H1 (cell line): ENCODE data around the gene VPS52. TPM values are rescaled to one million over a fixed set of nuclear protein-coding genes. Genes with fewer than 3 reads are reported as not detected.

Experiments
- CTCF ChIA-PET: fragments of 300-600 bp; sonication (Branson Sonifier 250); formaldehyde crosslinking; loops from one replicate; lab custom pipeline; 2021; ENCODE audit not compliant: partially characterized antibody; lab: Charles Lee
- POLR2A ChIA-PET: fragments of 300-600 bp; sonication (Branson Sonifier 250); formaldehyde crosslinking; loops from one replicate; lab custom pipeline; 2021; ENCODE audit warnings: inconsistent platforms; ENCODE audit not compliant: partially characterized antibody; lab: Charles Lee
- DNase-seq, 2 experiments: peaks; one replicate each; pipeline versions ENCODE4 v3.0.0 to v3.0.0-alpha.2; 2010 to 2022; ENCODE audit warnings: low spot score in 2 of 2, low read depth in 1 of 2, mixed read lengths in 1 of 2
- FAIRE-seq: peaks from 2 replicates; lab custom pipeline; 2011; peaks lifted over from hg19 to GRCh38; lab: Jason Lieb, UNC
- H2AFZ ChIP-seq: 2 replicates; pipeline ENCODE4 v1.8.1; 2012; ENCODE audit warnings: low read length, inconsistent platforms
- H2AK5ac ChIP-seq: 2 replicates; pipeline ENCODE4 v1.6.1; 2013; ENCODE audit warnings: low read depth, low read length
- H2BK120ac ChIP-seq: replicated peaks from 2 replicates; pipeline ENCODE3; 2013; ENCODE audit warnings: low read depth, low read length, inconsistent platforms
- H2BK12ac ChIP-seq: 2 replicates; pipeline ENCODE4 v1.6.1; 2013; ENCODE audit warnings: low read depth, low read length
- H2BK15ac ChIP-seq: 2 replicates; pipeline ENCODE4 v1.6.1; 2013; ENCODE audit warnings: low read length
- H2BK20ac ChIP-seq: 2 replicates; pipeline ENCODE4 v1.6.1; 2013; ENCODE audit warnings: low read length
- H2BK5ac ChIP-seq: 2 replicates; pipeline ENCODE4 v1.6.1; 2013; ENCODE audit warnings: low read depth, low read length
- H3K14ac ChIP-seq: 2 replicates; pipeline ENCODE4 v1.6.1; 2013; ENCODE audit warnings: inconsistent platforms; ENCODE audit not compliant: insufficient read length
- H3K18ac ChIP-seq: 2 replicates; pipeline ENCODE4 v1.6.1; 2013; ENCODE audit warnings: low read length; ENCODE audit errors: extremely low read depth
- H3K23ac ChIP-seq: 2 replicates; pipeline ENCODE4 v1.6.1; 2013; ENCODE audit warnings: inconsistent platforms; ENCODE audit not compliant: insufficient read length
- H3K23me2 ChIP-seq: 2 replicates; pipeline ENCODE4 v1.6.1; 2013; ENCODE audit warnings: low read depth, low read length
- H3K27ac ChIP-seq: 2 replicates; pipeline ENCODE4 v1.6.1; 2011; ENCODE audit warnings: low read depth, low read length, inconsistent platforms
- H3K27me3 ChIP-seq, 4 experiments: replicated peaks in 1 of 4; 1 replicate in 1 of 4; 2 replicates in 3 of 4; pipeline versions ENCODE4 v1.6.1 to v1.8.1; 2011 to 2013; ENCODE audit warnings: low read length in 3 of 4, mild to moderate bottlenecking in 3 of 4, inconsistent platforms in 2 of 4, mixed read lengths in 2 of 4, moderate library complexity in 1 of 4; ENCODE audit not compliant: control insufficient read depth in 3 of 4, insufficient read depth in 3 of 4; ENCODE audit errors: extremely low read depth in 1 of 4
- H3K36me3 ChIP-seq, 4 experiments: 2 replicates each; pipeline versions ENCODE4 v1.6.1 to v1.8.1; 2011 to 2013; ENCODE audit warnings: mild to moderate bottlenecking in 4 of 4, low read length in 3 of 4, moderate library complexity in 2 of 4, control low read depth in 1 of 4, inconsistent platforms in 1 of 4; ENCODE audit not compliant: insufficient read depth in 4 of 4, control insufficient read depth in 2 of 4
- H3K4ac ChIP-seq: replicated peaks from 2 replicates; pipeline ENCODE3; 2013; ENCODE audit warnings: low read length, low read depth, mixed read lengths, inconsistent platforms; ENCODE audit not compliant: insufficient read length
- H3K4me1 ChIP-seq, 4 experiments: replicated peaks in 1 of 4; 1 replicate in 1 of 4; 2 replicates in 3 of 4; pipeline versions ENCODE4 v1.6.1 to v1.8.1; 2011 to 2013; ENCODE audit warnings: low read length in 3 of 4, inconsistent platforms in 2 of 4, mixed read lengths in 1 of 4; ENCODE audit not compliant: insufficient read depth in 4 of 4, control insufficient read depth in 3 of 4
- H3K4me2 ChIP-seq, 2 experiments: 2 replicates each; pipeline versions ENCODE4 v1.6.1 to v1.8.1; 2011 to 2013; ENCODE audit warnings: low read depth in 2 of 2, low read length in 2 of 2, control low read depth in 1 of 2, inconsistent platforms in 1 of 2, mild to moderate bottlenecking in 1 of 2; ENCODE audit not compliant: insufficient read depth in 1 of 2
- H3K4me3 ChIP-seq, 4 experiments: fragments of 200-600, 300-600 bp in 1 of 4; sonication (generic), shearing (Covaris generic), sonication (Bioruptor Twin) in 1 of 4; 2 replicates each; pipeline versions ENCODE4 v1.5.1 to v1.8.1; 2011 to 2016; ENCODE audit warnings: low read length in 4 of 4, low read depth in 3 of 4, control low read depth in 2 of 4, inconsistent platforms in 2 of 4, mild to moderate bottlenecking in 2 of 4, mixed read lengths in 1 of 4, moderate library complexity in 1 of 4; ENCODE audit not compliant: insufficient read depth in 2 of 4; ENCODE audit errors: extremely low read depth in 1 of 4
- H3K56ac ChIP-seq: replicated peaks from 2 replicates; pipeline ENCODE3; 2013; ENCODE audit warnings: low read depth, mild to moderate bottlenecking, mixed read lengths, low read length, inconsistent platforms; ENCODE audit not compliant: insufficient read length
- H3K79me1 ChIP-seq: 2 replicates; pipeline ENCODE4 v1.6.1; 2013; ENCODE audit warnings: low read depth, low read length, control low read depth
- H3K79me2 ChIP-seq, 2 experiments: 2 replicates each; pipeline versions ENCODE4 v1.6.1 to v1.8.1; 2012 to 2013; ENCODE audit warnings: low read length in 2 of 2, mild to moderate bottlenecking in 2 of 2, inconsistent platforms in 1 of 2; ENCODE audit not compliant: insufficient read depth in 2 of 2, control insufficient read depth in 1 of 2
- H3K9ac ChIP-seq, 4 experiments: replicated peaks in 1 of 4; 1 replicate in 1 of 4; 2 replicates in 3 of 4; pipeline versions ENCODE4 v1.6.1 to v1.8.1; 2011 to 2013; ENCODE audit warnings: low read depth in 3 of 4, low read length in 3 of 4, control low read depth in 2 of 4, mild to moderate bottlenecking in 2 of 4, moderate library complexity in 2 of 4, inconsistent platforms in 1 of 4; ENCODE audit errors: extremely low read depth in 1 of 4
- H3K9me3 ChIP-seq, 2 experiments: 2 replicates each; pipeline versions ENCODE4 v1.6.1 to v1.8.1; 2012 to 2013; ENCODE audit warnings: mild to moderate bottlenecking in 2 of 2, moderate library complexity in 2 of 2, control low read depth in 1 of 2, inconsistent platforms in 1 of 2, low read depth in 1 of 2, low read length in 1 of 2, mixed read lengths in 1 of 2; ENCODE audit not compliant: insufficient read depth in 2 of 2
- H4K20me1 ChIP-seq, 2 experiments: replicated peaks in 1 of 2; 2 replicates each; pipeline versions ENCODE3 to v1.8.1; 2011 to 2013; ENCODE audit warnings: inconsistent platforms in 2 of 2, low read length in 2 of 2, mild to moderate bottlenecking in 1 of 2; ENCODE audit not compliant: insufficient read depth in 2 of 2, control insufficient read depth in 1 of 2
- H4K5ac ChIP-seq: 2 replicates; pipeline ENCODE4 v1.6.1; 2013; ENCODE audit warnings: low read length, low read depth, mixed read lengths, inconsistent platforms; ENCODE audit not compliant: insufficient read length
- H4K8ac ChIP-seq: 2 replicates; pipeline ENCODE4 v1.8.0; 2013; ENCODE audit warnings: mild to moderate bottlenecking, moderate library complexity, low read length, inconsistent platforms; ENCODE audit not compliant: insufficient read depth; ENCODE audit errors: extremely low read depth
- H4K91ac ChIP-seq: replicated peaks from 2 replicates; pipeline ENCODE3; 2013; ENCODE audit warnings: low read length, mixed read lengths, inconsistent platforms; ENCODE audit not compliant: insufficient read length
- EP300 ChIP-seq, 2 experiments: IDR thresholded peaks; 1 replicate in 1 of 2; 2 replicates in 1 of 2; pipeline ENCODE4 v1.6.1; 2011 to 2012; ENCODE audit warnings: low read depth in 2 of 2, low read length in 2 of 2, mild to moderate bottlenecking in 2 of 2, borderline replicate concordance in 1 of 2, inconsistent platforms in 1 of 2, moderate library complexity in 1 of 2
- HDAC2 ChIP-seq, 2 experiments: fragments of 300-600 bp in 1 of 2; sonication (generic) in 1 of 2; IDR thresholded peaks; 2 replicates each; pipeline ENCODE4 v1.6.1; 2011 to 2012; ENCODE audit warnings: low read depth in 2 of 2, low read length in 2 of 2, mild to moderate bottlenecking in 2 of 2, moderate library complexity in 2 of 2, borderline replicate concordance in 1 of 2, inconsistent platforms in 1 of 2
- PHF8 ChIP-seq: fragments of 200-600 bp; sonication (generic); conservative IDR thresholded peaks from 2 replicates; pipeline ENCODE4 v1.7.1; 2012; ENCODE audit warnings: low read depth, mild to moderate bottlenecking, inconsistent platforms, low read length, moderate library complexity
- SAP30 ChIP-seq: fragments of 300-600 bp; sonication (generic); IDR thresholded peaks from 2 replicates; pipeline ENCODE4 v1.7.1; 2012; ENCODE audit warnings: low read length, moderate library complexity, mild to moderate bottlenecking, inconsistent platforms; ENCODE audit not compliant: insufficient read depth, insufficient replicate concordance
- ZNF274 ChIP-seq: IDR thresholded peaks from 2 replicates; pipeline ENCODE4 v1.7.0; 2012; ENCODE audit warnings: low read length, borderline replicate concordance; ENCODE audit errors: extremely low read depth
- WGBS, 2 experiments: shearing (Covaris generic) in 1 of 2; methylation state at CpG; one replicate each; pipeline versions ENCODE4 v1.1.6 to v1.1.7; 2013 to 2015; ENCODE audit warnings: low lambda C conversion rate in 2 of 2, mixed read lengths in 2 of 2, inconsistent platforms in 1 of 2, low coverage in 1 of 2, missing lambda C conversion rate in 1 of 2; ENCODE audit not compliant: insufficient replicate concordance in 2 of 2, insufficient coverage in 1 of 2, insufficient read length in 1 of 2; ENCODE audit errors: extremely low coverage in 1 of 2, missing lambda C conversion rate in 1 of 2; 5-methylcytosine and 5-hydroxymethylcytosine counted together
- polyA plus RNA-seq, 7 experiments: library from polyadenylated mRNA; depleted of rRNA in 3 of 7; stranded (reverse) in 5 of 7; unstranded in 2 of 7; fragments of >200 nt in 5 of 7; fragments of 200-250 nt in 2 of 7; gene quantifications; 1 replicate in 5 of 7; 2 replicates in 1 of 7; 4 replicates in 1 of 7; pipeline versions ENCODE4 v1.2.1 to v1.2.3, GENCODE V29; 2011 to 2013; ENCODE audit warnings: missing spikeins in 2 of 7, mixed read lengths in 2 of 7
- total RNA-seq: library from RNA; stranded (reverse); fragmentation: NEBNext Ultra II Directional; extraction: Animal tissue kit (Norgen Biotek cat#: 25700); gene quantifications from 2 replicates; pipeline ENCODE4 v1.2.1, GENCODE V29; 2021
- TF ChIP-seq, protein P1 (sequence below), 3 experiments: IDR thresholded peaks; 1 replicate in 2 of 3; 2 replicates in 1 of 3; pipeline versions ENCODE4 v1.5.1 to v1.6.1; 2011; ENCODE audit warnings: low read length in 3 of 3, mild to moderate bottlenecking in 3 of 3, inconsistent platforms in 2 of 3, low read depth in 1 of 3, moderate library complexity in 1 of 3; ENCODE audit not compliant: insufficient read depth in 1 of 3; ENCODE audit errors: control extremely low read depth in 1 of 3

VPS52 gene
- total and polyA plus RNA-seq, 2 of the 8 experiments (the other 6 are each of a cell fraction or from before 2014, with no cell fraction given) = 36.5 to 86.3 TPM

DNA sequence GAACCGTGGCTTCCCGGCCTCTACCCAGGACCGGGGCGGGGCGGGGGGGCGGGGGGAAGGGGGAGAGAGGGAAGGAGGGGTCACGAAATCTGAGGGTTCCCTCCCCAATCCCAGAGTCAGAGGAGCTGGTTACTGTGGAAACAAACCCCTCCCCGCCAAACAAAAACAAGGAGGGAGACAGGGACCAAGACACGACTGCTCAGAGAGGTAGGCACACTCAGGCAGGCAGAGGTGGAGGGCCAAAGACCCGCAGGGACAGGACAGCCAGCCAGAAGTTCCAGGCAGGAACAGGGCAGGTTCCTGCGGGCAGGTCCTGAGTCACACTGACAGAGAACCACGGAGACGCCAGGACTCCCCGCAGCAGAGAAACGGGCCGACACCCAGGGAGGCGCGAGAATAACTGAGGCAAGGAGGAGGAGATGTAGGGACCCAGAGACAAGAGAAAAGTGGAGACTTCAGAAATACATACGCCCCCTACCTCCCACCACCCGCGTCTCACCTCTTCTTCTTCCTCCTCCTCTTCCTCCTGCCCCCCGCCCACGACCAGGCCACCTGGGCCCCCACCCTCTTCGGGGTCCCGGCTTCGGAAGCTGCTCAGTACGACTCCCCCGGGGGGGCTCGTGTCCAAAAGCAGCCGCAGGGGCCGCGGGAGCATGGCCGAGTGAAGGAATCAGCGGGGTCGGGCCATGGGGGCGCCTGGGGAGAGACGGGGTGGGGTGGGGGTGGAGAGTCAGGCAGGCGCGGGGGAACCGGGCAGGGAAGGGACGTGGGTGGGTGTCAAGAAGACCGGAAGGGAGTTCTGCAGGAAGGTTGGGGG is 26.5 kb upstream of the VPS52 start:
- POLR2A ChIA-PET = interaction anchor here (1.0 to 16.7 kb wide), 14 partner anchors 9 to 327 kb away, joined by 3 to 337 read pairs (median 8); partner anchors contain the start of genes B3GALT4, PFDN6, RPS18 and TAPBP
- peak; percentile 91 for TF ChIP-seq SAP30
- TF ChIP-seq, protein P1, sequence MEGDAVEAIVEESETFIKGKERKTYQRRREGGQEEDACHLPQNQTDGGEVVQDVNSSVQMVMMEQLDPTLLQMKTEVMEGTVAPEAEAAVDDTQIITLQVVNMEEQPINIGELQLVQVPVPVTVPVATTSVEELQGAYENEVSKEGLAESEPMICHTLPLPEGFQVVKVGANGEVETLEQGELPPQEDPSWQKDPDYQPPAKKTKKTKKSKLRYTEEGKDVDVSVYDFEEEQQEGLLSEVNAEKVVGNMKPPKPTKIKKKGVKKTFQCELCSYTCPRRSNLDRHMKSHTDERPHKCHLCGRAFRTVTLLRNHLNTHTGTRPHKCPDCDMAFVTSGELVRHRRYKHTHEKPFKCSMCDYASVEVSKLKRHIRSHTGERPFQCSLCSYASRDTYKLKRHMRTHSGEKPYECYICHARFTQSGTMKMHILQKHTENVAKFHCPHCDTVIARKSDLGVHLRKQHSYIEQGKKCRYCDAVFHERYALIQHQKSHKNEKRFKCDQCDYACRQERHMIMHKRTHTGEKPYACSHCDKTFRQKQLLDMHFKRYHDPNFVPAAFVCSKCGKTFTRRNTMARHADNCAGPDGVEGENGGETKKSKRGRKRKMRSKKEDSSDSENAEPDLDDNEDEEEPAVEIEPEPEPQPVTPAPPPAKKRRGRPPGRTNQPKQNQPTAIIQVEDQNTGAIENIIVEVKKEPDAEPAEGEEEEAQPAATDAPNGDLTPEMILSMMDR (IDR thresholded peaks at IDR 0.05; ENCODE audit: control extremely low read depth in 1 of 3, insufficient read depth in 1 of 3, low read depth in 1 of 3, low read length in 3 of 3) = no peak
- TF ChIP-seq HDAC2 (IDR thresholded peaks at IDR 0.05; ENCODE audit: borderline replicate concordance in 1 of 2, low read depth in 2 of 2, low read length in 2 of 2) = no peak; a peak in 1 of 4 replicates
- TF ChIP-seq PHF8 = no peak; the same call in 1 of the 2 replicates
- TF ChIP-seq EP300 (IDR thresholded peaks at IDR 0.05; ENCODE audit: borderline replicate concordance in 1 of 2, low read depth in 2 of 2, low read length in 2 of 2) = no peak
- no peak for TF ChIP-seq ZNF274

More for the DNA sequence above, 26.5 kb upstream of the VPS52 start:
- H3K23me2 ChIP-seq = peaks cover 16% of the 10 kb centered on the region
- H3K36me3 ChIP-seq = peaks cover 1 to 6% (median 2%) of the 10 kb centered on the region in 4 experiments; a peak in 5 of 8 replicates
- H3K27ac ChIP-seq = peak overlapping the region; percentile 81
- H3K79me2 ChIP-seq = peaks cover 0 to 25% of the 10 kb centered on the region in 2 experiments; a peak in 2 of 4 replicates
- H3K9ac ChIP-seq = peak overlapping the region in 3 of 4 experiments; percentile 13 to 69 (median 60); a peak in 5 of 7 replicates
- H4K20me1 ChIP-seq = peaks cover 0 to 5% of the 10 kb centered on the region in 2 experiments
- no peak overlapping the region for H2AK5ac ChIP-seq
- no peak overlapping the region for H2AFZ ChIP-seq
- H4K5ac ChIP-seq = no peak overlapping the region
- H3K23ac ChIP-seq = no peak overlapping the region
- 2% methylated on average over 16 of the region's 42 CpGs; no CpG with 5 or more reads in 1 of the 2 experiments for WGBS, 2 experiments
- H3K14ac ChIP-seq = no peak overlapping the region
- H3K4ac ChIP-seq = no peak overlapping the region
- no peaks in the 10 kb centered on the region for H3K9me3 ChIP-seq
- no peak overlapping the region for H2BK120ac ChIP-seq
- no peaks in the 10 kb centered on the region for H3K27me3 ChIP-seq
- no peak overlapping the region for H4K91ac ChIP-seq
- H2BK5ac ChIP-seq = peak overlapping the region; percentile 95; the same call in 1 of the 2 replicates
- no peak overlapping the region for H2BK20ac ChIP-seq
- H3K4me3 ChIP-seq = peak overlapping the region; percentile 76 to 99 (median 94)
- H3K56ac ChIP-seq = no peak overlapping the region
- peaks cover 0 to 6% (median 4%) of the 10 kb centered on the region in 4 experiments; a peak in 6 of 7 replicates for H3K4me1 ChIP-seq
- H3K18ac ChIP-seq = no peak overlapping the region; the same call in 1 of the 2 replicates
- DNase-seq (peak in 1 of 2 experiments; percentile 84), FAIRE-seq (no peak)
- peak overlapping the region; percentile 28; the same call in 1 of the 2 replicates for H4K8ac ChIP-seq
- H2BK15ac ChIP-seq = no peak overlapping the region
- H2BK12ac ChIP-seq = no peak overlapping the region
- peaks cover 9% of the 10 kb centered on the region; the same call in 1 of the 2 replicates for H3K79me1 ChIP-seq
- peak overlapping the region; percentile 34 to 98 for H3K4me2 ChIP-seq
- CTCF ChIA-PET = interaction anchor here (0.6 to 6.2 kb wide), 11 partner anchors 8 to 364 kb away, joined by 3 to 77 read pairs (median 4); partner anchors contain the start of genes B3GALT4, CUTA, PFDN6 and TAPBP
